Mammary epithelial cell (primary cell): ENCODE data around the gene GYS2.

ENCODE experiments used
- EZH2 ChIP-seq: IDR thresholded peaks from 2 replicates; pipeline ENCODE4 v1.6.1; 2012; ENCODE audit warnings: low read length, inconsistent platforms, borderline replicate concordance
- TF ChIP-seq, protein P1 (sequence below), 2 donors: IDR thresholded peaks in 1 of 2; conservative IDR thresholded peaks in 1 of 2; 2 replicates each; pipeline ENCODE4 v1.5.1; 2011 to 2012; ENCODE audit warnings: inconsistent platforms in 2 of 2, low read length in 2 of 2, mild to moderate bottlenecking in 2 of 2, control low read depth in 1 of 2, low read depth in 1 of 2; ENCODE audit not compliant: insufficient read depth in 1 of 2; ENCODE audit errors: extremely low read depth in 1 of 2

DNA sequence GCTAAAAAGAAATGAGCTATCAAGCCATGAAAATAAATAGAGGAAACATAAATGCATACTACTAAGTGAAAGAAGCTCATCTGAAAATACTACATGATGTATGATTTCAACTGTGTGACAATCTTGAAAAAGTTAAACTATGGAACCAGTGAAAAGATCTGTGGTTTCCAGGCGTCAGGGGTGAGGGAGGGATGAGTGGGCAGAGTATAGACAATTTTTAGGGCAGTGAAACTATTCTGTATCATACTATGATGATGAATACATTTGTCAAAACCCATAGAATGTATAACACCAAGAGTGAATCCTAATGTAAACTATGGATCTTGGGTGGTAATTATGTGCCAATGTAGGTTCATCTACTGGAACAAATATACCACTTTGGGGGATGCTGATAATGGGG is 57.2 kb downstream of the GYS2 start:
- TF ChIP-seq, protein P1, sequence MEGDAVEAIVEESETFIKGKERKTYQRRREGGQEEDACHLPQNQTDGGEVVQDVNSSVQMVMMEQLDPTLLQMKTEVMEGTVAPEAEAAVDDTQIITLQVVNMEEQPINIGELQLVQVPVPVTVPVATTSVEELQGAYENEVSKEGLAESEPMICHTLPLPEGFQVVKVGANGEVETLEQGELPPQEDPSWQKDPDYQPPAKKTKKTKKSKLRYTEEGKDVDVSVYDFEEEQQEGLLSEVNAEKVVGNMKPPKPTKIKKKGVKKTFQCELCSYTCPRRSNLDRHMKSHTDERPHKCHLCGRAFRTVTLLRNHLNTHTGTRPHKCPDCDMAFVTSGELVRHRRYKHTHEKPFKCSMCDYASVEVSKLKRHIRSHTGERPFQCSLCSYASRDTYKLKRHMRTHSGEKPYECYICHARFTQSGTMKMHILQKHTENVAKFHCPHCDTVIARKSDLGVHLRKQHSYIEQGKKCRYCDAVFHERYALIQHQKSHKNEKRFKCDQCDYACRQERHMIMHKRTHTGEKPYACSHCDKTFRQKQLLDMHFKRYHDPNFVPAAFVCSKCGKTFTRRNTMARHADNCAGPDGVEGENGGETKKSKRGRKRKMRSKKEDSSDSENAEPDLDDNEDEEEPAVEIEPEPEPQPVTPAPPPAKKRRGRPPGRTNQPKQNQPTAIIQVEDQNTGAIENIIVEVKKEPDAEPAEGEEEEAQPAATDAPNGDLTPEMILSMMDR (conservative IDR thresholded peaks at IDR 0.05 in 1 of 2, IDR thresholded peaks at IDR 0.05 in 1 of 2; ENCODE audit: extremely low read depth in 1 of 2, insufficient read depth in 1 of 2, low read depth in 1 of 2, low read length in 2 of 2): no peak
- TF ChIP-seq EZH2: no peak
